Measurements from ENCODE around the gene RTTN.

Gene RTTN

GRCh38 chr18:70074116-70074515, 131.4 kb downstream of the RTTN start:
- DNase-seq = no peak

- no peak for DNase-seq
Observed at GRCh38 chr18:70073432-70073831, 132.1 kb downstream of the RTTN start.

GRCh38 chr18:70072678-70073077, 132.8 kb downstream of the RTTN start:
- DNase-seq = no peak

GRCh38 chr18:70069965-70070364, 135.5 kb downstream of the RTTN start:
- DNase-seq = no peak

GRCh38 chr18:70069382-70069781, 136.1 kb downstream of the RTTN start:
- DNase-seq = no peak

- DNase-seq = no peak
Observed at GRCh38 chr18:70068981-70069380, 136.5 kb downstream of the RTTN start.

- no peak for DNase-seq
Observed at GRCh38 chr18:70059684-70060083, 145.8 kb downstream of the RTTN start.

- DNase-seq = no peak
Observed at GRCh38 chr18:70058916-70059315, 146.6 kb downstream of the RTTN start.

GRCh38 chr18:70047931-70048603, 157.4 kb downstream of the RTTN start:
- no peak for DNase-seq

- no peak for DNase-seq
Observed at GRCh38 chr18:70046796-70047195, 158.7 kb downstream of the RTTN start.

GRCh38 chr18:70046207-70046606, 159.3 kb downstream of the RTTN start:
- no peak for DNase-seq

GRCh38 chr18:70044632-70045031, 160.9 kb downstream of the RTTN start:
- no peak for DNase-seq

- no peak for DNase-seq
Observed at GRCh38 chr18:70041459-70042050, 163.9 kb downstream of the RTTN start.

GRCh38 chr18:70039186-70039585, 166.3 kb downstream of the RTTN start:
- no peak for DNase-seq

GRCh38 chr18:70037431-70038061, 167.9 kb downstream of the RTTN start:
- DNase-seq = no peak

- DNase-seq = no peak
Observed at GRCh38 chr18:70036771-70037347, 168.6 kb downstream of the RTTN start.

- DNase-seq = no peak
Observed at GRCh38 chr18:70036168-70036567, 169.3 kb downstream of the RTTN start.

GRCh38 chr18:70031221-70031620, 174.3 kb downstream of the RTTN start:
- DNase-seq = no peak

GRCh38 chr18:70030728-70031127, 174.8 kb downstream of the RTTN start:
- DNase-seq = no peak

- DNase-seq = no peak
Observed at GRCh38 chr18:70029163-70029562, 176.3 kb downstream of the RTTN start.

- DNase-seq = no peak
Observed at GRCh38 chr18:70028734-70029133, 176.8 kb downstream of the RTTN start.

GRCh38 chr18:70028084-70028483, 177.4 kb downstream of the RTTN start:
- DNase-seq = no peak

- no peak for DNase-seq
Observed at GRCh38 chr18:70025580-70025979, 179.9 kb downstream of the RTTN start.

- DNase-seq = no peak
Observed at GRCh38 chr18:70024829-70025228, 180.7 kb downstream of the RTTN start.

Measured in NCI-H2029 (cell line).